Left lung (tissue), 10 donors: ENCODE data around the gene DLGAP4. TPM values are rescaled to one million over a fixed set of nuclear protein-coding genes. Genes with fewer than 3 reads are reported as not detected.

ENCODE experiments used
- ATAC-seq: fragments of 200-7000 bp; cut with Tn5 transposase; one replicate; pipeline ENCODE4 v1.9.1; 2020; ENCODE audit warnings: moderate library complexity
- DNase-seq, 4 donors: peaks; one replicate each; pipeline ENCODE4 v3.0.0-alpha.2; 2013 to 2020
- H3K27ac ChIP-seq, 2 donors: fragments of 200-600 bp; sonication (generic) in 1 of 2; one replicate each; pipeline versions ENCODE4 v1.5.0 to v1.8.0; 2020 to 2021
- H3K27me3 ChIP-seq, 2 donors: fragments of 200-600 bp; sonication (generic) in 1 of 2; one replicate each; pipeline versions ENCODE4 v1.5.0 to v1.8.0; 2020 to 2021
- H3K36me3 ChIP-seq, 2 donors: fragments of 200-600 bp; sonication (generic) in 1 of 2; one replicate each; pipeline versions ENCODE4 v1.5.0 to v1.8.0; 2020 to 2021
- H3K4me1 ChIP-seq, 2 donors: fragments of 200-600 bp; one replicate each; pipeline ENCODE4 v1.8.0; 2021
- H3K4me3 ChIP-seq, 2 donors: fragments of 200-600 bp; sonication (generic) in 1 of 2; one replicate each; pipeline versions ENCODE4 v1.5.0 to v1.8.0; 2020 to 2021; ENCODE audit warnings: mild to moderate bottlenecking in 1 of 2
- H3K9me3 ChIP-seq, 2 donors: fragments of 200-600 bp; sonication (generic) in 1 of 2; one replicate each; pipeline versions ENCODE4 v1.5.0 to v1.8.0; 2020 to 2021
- CTCF ChIP-seq, 2 donors: fragments of 200-600 bp; sonication (generic) in 1 of 2; IDR thresholded peaks; one replicate each; pipeline versions ENCODE4 v1.5.0 to v1.8.0; 2021; ENCODE audit warnings: antibody characterized with exemption in 2 of 2
- intact Hi-C, 2 donors: fragments of 100-400 bp; cut with DNase I; formaldehyde crosslinking; loops; one replicate each; pipeline versions ENCODE4 v1.11.2 to v1.14.2; 2022
- polyA plus RNA-seq, 6 donors: library from polyadenylated mRNA; unstranded; fragments of 120-200 nt; gene quantifications; one replicate each; pipeline ENCODE4 v1.2.1, GENCODE V29; 2013; ENCODE audit not compliant: insufficient read length in 6 of 6
- total RNA-seq, 2 donors: library from RNA; stranded (reverse); fragmentation: NEBNext Ultra II Directional; extraction: Animal tissue kit (Norgen Biotek cat#: 25700); gene quantifications; one replicate each; pipeline ENCODE4 v1.2.1, GENCODE V29; 2021
- donor health status: DM: no; HTN: yes; CAD: no.
- donor health status: DM: no; HTN: no; CAD: no.

DLGAP4 gene
- total and polyA plus RNA-seq, 8 donors: 53.5 to 84.3 (median 72.1) TPM

- no peak for ATAC-seq
- no peak for DNase-seq
- peaks cover 54 to 98% of the 10 kb centered on the region in 2 donors for H3K27me3 ChIP-seq
- H3K4me1 ChIP-seq: peaks cover 0 to 14% of the 10 kb centered on the region in 2 donors
- no peaks in the 10 kb centered on the region for H3K36me3 ChIP-seq
- no peak overlapping the region for H3K4me3 ChIP-seq
- intact Hi-C loops: no loop called here
- H3K9me3 ChIP-seq: no peaks in the 10 kb centered on the region
- TF ChIP-seq CTCF (IDR thresholded peaks at IDR 0.05): no peak
- no peak overlapping the region for H3K27ac ChIP-seq
Observed at GRCh38 chr20:36306553-36307411, 643 bp downstream of the DLGAP4 start.

GRCh38 chr20:36307412-36308325 is 1.5 kb downstream of the DLGAP4 start:
- TF ChIP-seq CTCF (IDR thresholded peaks at IDR 0.05): no peak
- H3K27ac ChIP-seq: no peak overlapping the region
- DNase-seq (no peak), ATAC-seq (no peak)
- H3K9me3 ChIP-seq: no peaks in the 10 kb centered on the region
- intact Hi-C loops: no loop called here
- H3K27me3 ChIP-seq: peaks cover 51 to 98% of the 10 kb centered on the region in 2 donors
- peaks cover 0 to 14% of the 10 kb centered on the region in 2 donors for H3K4me1 ChIP-seq
- no peak overlapping the region for H3K4me3 ChIP-seq
- no peaks in the 10 kb centered on the region for H3K36me3 ChIP-seq

- Histone ChIP-seq H3K4me1 (peaks cover 0 to 14% of the 10 kb centered on the region in 2 donors), H3K27me3 (peaks cover 45 to 98% of the 10 kb centered on the region in 2 donors), H3K27ac (no peak overlapping the region), H3K9me3 (no peaks in the 10 kb centered on the region), H3K36me3 (no peaks in the 10 kb centered on the region), H3K4me3 (no peak overlapping the region)
- DNase-seq: no peak
- intact Hi-C loops: no loop called here
- TF ChIP-seq CTCF (IDR thresholded peaks at IDR 0.05): no peak
- no peak for ATAC-seq
Observed at GRCh38 chr20:36308353-36308752, 2.2 kb downstream of the DLGAP4 start.

GRCh38 chr20:36308986-36309385 is 2.8 kb downstream of the DLGAP4 start:
- H3K4me1 ChIP-seq: peaks cover 0 to 14% of the 10 kb centered on the region in 2 donors
- H3K27me3 ChIP-seq: peaks cover 39 to 98% of the 10 kb centered on the region in 2 donors
- no peak for ATAC-seq
- intact Hi-C loops: no loop called here
- DNase-seq: no peak
- H3K4me3 ChIP-seq: no peak overlapping the region
- H3K27ac ChIP-seq: no peak overlapping the region
- H3K9me3 ChIP-seq: no peaks in the 10 kb centered on the region
- H3K36me3 ChIP-seq: no peaks in the 10 kb centered on the region
- TF ChIP-seq CTCF (IDR thresholded peaks at IDR 0.05): no peak

- no peak overlapping the region for H3K27ac ChIP-seq
- intact Hi-C loops: no loop called here
- H3K36me3 ChIP-seq: no peaks in the 10 kb centered on the region
- H3K9me3 ChIP-seq: no peaks in the 10 kb centered on the region
- H3K27me3 ChIP-seq: peaks cover 32 to 93% of the 10 kb centered on the region in 2 donors
- DNase-seq: no peak
- peaks cover 0 to 14% of the 10 kb centered on the region in 2 donors for H3K4me1 ChIP-seq
- no peak overlapping the region for H3K4me3 ChIP-seq
- ATAC-seq: no peak
- TF ChIP-seq CTCF (IDR thresholded peaks at IDR 0.05): no peak
Observed at GRCh38 chr20:36309643-36310042, 3.5 kb downstream of the DLGAP4 start.
